ENCODE measurements around the gene RPS27L. TPM values are rescaled to one million over a fixed set of nuclear protein-coding genes. Genes with fewer than 3 reads are reported as not detected.

The RPS27L gene
- total RNA-seq, 1 experiment from 2014 or later = 166 TPM

DNA sequence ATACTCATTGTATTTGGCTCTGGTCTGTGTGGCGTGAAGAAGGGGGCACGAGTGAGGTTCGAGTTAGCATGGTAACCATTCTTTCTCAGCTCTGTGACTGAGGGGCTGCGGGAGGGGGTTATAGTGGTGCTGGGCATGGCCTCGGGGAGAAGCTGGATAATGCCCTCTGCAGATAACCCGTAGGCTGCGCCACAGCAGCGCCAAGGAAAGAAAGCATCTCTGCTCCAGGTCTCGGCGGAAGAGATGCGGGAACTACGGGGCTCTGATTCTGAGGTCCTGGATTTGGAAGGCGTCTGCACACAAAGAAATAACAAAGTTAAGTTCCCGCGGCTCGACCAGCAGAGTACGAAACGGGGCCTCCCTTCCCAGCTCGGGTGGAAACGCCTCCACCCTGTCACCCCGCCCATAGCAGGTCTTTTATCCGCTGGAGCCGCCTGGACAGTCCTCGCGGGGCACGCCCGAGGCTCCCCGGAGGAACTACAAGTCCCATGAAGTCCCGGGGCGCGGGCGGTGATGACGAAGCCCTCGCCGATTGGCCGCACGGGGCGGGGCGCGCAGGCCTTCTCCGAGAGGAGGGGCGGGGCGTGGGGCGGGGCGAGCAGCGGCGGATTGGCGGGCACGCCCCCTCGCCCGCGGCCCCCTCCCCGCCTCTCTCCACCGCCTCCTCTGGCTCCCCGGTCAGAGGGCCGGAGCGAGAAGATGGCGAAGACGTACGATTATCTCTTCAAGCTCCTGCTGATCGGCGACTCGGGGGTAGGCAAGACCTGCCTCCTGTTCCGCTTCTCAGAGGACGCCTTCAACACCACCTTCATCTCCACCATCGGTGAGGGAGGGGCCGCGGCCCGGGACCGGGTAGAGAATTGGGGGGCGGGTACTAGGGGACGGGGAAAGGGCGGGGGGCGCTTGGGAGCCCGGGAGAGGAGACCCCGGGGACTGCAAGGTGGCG is 31.9 kb upstream of the RPS27L start, which contains the start of gene RAB8B:
Gene RAB8B, plus strand, starts transcription at position 681 of the 946 bp plus-strand sequence. Its CDS starts 19 bp downstream, at position 700.
- in situ Hi-C loops (cut with HindIII; ENCODE audit: low sequenced_read_pairs) = no loop called here
- peak; percentile 97 for DNase-seq (ENCODE audit: low spot score)

DNA sequence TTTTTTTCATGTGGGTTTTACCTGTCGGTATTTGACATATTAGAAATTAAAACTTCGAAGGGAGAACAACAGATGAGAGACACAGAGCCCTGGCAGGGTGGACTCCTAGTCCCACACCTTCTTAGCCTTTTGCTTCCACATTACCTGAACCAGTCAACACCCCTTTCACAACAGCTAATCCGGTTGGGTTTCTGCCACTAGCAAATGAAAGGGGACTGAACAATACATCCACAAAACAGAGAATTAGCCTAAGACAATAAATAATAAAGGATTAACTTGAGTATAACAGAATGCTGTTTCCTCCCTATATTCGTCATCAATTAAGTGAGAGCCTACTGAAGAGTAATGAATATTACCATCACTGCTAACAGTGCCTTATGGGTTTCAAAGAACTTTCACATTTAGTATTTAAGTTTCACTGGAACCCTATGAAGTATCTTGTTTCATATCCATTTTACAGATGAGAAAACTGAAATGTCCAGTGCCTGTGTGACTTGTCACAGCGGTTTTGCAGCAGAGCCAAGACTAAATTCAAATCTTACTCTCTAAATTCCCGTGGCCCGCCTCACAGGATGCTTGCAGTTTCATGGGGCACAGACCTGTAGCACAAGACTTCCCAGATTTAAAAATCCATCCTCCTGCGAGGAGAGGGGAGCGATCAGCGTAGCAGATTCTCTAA is 31.1 kb upstream of the RPS27L start:
- in situ Hi-C loops (cut with HindIII; ENCODE audit: low sequenced_read_pairs) = no loop called here
- no peak for DNase-seq (ENCODE audit: low spot score)

DNA sequence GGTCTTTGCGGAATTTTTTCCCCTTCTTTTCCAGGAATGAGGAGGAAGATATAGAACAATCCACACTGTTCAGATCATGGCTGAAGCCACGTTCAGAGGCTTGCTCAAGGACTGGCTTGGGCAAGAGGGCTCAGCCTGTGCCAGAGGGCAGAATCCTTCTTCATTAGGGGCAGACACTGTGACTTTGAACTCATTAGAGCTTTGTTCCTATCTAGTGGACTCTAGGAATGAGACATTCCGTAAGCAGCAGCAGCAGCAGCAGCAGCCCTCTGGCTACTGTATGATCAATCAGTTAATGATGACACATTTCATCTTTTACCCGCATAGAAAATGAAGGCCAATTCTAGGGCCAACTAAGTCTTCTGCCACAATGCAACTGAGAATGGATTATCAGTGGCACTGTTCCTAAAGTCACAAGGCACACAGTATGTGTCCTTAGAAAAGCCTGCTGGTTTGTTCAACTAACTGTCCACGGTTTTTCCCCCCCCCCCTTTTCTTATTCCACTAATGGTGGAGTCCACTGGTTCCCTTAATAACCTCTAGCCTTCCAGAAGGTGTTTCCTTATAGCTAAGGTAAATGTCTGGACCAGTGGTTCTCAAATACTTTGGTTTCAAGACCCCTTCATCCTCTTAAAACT is 30.4 kb upstream of the RPS27L start:
- no peak for DNase-seq (ENCODE audit: low spot score)
- in situ Hi-C loops (cut with HindIII; ENCODE audit: low sequenced_read_pairs) = no loop called here

DNA sequence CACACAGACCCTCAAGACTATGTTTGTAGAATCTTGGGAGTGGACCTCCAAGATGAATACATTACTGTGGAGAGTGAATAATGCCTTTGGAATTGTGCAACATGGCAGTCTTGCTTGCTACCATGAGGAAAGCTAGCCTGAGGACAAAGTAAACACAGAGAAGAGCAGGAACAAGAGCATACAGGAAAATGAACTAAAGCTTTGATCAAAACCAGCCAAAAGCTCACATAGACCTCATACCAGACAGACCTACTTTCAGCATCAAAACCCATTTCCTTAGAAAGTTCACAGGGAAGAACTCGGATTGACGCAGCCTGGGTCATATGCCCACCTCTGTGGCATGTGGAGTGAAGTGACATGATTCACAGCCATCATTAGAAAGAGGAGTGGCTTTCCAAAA is 28.8 kb upstream of the RPS27L start:
- in situ Hi-C loops (cut with HindIII; ENCODE audit: low sequenced_read_pairs) = no loop called here
- DNase-seq (ENCODE audit: low spot score) = no peak

DNA sequence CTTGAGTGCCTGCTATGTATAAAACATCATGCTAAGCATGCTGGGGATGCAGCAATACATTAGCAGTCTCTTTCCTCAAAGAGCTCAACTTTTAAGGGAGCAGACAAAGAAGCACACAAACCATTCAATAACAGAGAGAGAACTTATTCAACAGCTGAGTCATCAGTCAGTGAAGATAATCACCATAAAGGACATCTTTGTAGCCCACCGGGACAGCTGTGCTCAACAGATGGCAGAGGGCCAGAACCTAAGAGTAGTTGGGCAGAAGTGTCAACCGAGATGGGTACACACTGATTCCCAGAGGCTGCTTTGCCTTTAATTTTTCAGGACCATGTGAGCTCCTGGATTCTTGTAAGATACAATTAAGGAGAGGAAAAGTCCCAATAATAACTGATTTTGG is 27.9 kb upstream of the RPS27L start:
- in situ Hi-C loops (cut with HindIII; ENCODE audit: low sequenced_read_pairs) = no loop called here
- no peak for DNase-seq (ENCODE audit: low spot score)

DNA sequence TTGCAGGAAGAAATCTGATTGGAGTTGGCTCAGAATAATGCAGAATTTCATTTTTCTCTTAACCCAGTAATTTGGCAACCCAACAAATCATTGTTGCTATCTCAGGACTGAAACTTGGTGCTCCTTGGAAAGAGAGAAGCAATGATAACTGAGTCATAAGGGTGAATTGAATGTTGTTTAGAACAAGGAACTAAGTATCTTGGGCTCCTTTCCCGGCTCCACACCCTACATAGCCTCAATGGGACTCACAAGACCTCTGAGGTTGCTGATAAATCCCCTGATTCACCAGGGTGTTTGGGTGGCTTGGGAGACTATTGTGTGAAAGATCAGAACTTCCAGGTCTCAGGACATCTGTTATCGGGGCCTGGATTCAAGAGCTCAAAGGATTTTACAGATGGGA is 24.4 kb upstream of the RPS27L start:
- in situ Hi-C loops (cut with HindIII; ENCODE audit: low sequenced_read_pairs) = no loop called here
- no peak for DNase-seq (ENCODE audit: low spot score)

DNA sequence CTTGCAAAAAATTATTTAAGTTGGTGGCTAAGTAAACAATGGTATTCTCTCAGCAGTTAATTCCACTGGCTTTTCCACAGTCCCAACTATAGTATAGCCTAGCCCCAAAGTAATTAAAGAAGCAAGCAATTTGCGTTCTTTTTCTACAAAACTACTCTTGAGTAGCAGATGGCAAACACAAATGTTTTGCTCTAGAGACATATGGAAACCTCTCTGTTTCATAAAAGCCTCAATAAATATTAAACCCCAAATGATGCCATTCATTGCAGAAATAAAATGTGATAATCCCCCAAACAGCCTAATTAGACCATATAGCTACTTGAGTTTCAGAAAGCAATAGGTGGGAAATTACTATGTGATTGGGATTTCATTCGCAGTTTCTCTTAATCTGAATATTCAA is 23.5 kb upstream of the RPS27L start:
- in situ Hi-C loops (cut with HindIII; ENCODE audit: low sequenced_read_pairs) = no loop called here
- no peak for DNase-seq (ENCODE audit: low spot score)

DNA sequence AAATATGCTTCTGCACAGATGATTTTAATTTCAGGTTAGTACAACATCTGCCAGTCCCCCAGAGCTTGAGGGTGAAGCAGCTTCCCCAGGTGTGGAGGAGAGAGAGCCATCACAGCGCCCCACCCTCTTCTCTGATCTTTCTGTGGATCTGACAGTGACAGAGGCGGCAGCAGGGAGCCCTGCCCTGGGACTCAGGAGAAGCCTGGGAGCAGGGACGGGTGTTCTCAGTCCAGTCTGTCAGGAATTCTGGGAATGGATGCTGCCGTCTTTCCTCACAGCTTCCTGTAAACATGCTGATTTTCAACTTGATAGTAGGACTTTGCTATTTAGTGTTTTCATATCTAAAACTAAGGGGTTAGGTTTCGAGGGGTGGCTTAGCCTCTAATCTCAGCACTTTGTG is 20.8 kb upstream of the RPS27L start:
- in situ Hi-C loops (cut with HindIII; ENCODE audit: low sequenced_read_pairs) = no loop called here
- no peak for DNase-seq (ENCODE audit: low spot score)

DNA sequence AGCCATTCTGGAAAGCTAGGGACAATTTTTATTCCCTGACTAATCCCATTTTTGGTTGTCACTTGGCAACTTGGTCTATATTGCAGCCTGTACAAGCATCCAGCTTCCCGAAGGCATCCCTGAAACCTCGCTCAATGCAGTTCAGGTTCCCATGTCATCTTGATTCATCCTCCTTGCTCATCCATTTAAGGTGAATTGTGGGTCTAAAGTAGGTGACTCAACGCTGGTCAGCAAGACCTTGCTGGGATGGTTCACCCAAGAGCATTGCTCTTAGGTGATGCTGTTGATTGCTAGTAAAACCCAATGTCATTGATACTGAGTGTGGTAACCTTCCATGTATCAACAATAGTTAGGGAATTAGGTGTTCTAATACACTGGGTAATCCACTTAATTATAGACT is 19.0 kb upstream of the RPS27L start:
- in situ Hi-C loops (cut with HindIII; ENCODE audit: low sequenced_read_pairs) = no loop called here

DNA sequence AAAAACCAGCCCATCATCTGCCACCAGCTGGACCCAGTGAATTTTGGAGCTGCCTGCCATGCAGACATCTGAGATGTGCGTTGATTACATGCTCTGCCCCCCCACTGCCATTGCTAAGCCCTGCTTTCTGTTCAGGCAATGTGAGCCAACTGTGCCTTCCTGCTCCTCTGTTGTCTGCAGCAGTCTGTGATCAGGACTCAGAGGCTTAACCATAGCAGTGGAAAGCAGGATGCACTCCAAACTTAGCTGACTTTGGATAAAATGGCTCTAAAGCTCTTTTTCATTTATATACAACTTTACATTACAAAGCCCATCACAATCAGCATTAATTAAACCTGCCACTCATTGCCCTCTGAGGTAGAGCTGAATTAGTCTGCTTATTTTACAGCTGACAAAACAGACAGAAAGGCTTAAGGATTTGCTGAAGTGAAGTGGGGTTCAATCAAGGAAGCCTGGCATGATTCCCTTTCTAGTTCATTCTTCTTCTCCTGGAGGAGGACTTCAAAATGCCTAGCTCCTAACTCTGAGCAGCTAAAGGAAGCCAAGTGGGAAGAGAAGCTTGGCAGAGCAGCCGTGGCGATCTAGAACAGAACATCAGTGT is 15.7 kb upstream of the RPS27L start:
- peak; percentile 50 for DNase-seq (ENCODE audit: low spot score)
- in situ Hi-C loops (cut with HindIII; ENCODE audit: low sequenced_read_pairs) = no loop called here

More for the DNA sequence above, 19.0 kb upstream of the RPS27L start:
- no peak for DNase-seq (ENCODE audit: low spot score)

DNA sequence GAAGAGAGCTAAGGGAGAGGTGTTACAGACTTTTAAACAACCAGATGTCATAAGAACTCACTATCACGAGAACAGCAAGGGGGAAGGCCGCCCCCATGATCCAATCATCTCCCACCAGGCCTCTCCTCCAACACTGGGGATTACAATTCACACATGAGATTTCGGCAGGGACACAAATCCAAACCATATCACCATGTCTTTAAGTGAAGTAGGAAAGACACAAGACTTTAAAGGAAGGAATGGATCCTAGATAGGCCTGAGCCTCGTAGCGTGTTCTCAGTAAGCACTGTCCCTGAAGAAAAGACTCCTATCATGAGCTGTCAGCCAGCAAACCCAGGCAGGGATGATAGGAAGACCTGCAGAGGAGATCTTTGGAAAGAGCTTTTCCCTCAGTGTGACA is 15.1 kb upstream of the RPS27L start:
- DNase-seq (ENCODE audit: low spot score) = no peak
- in situ Hi-C loops (cut with HindIII; ENCODE audit: low sequenced_read_pairs) = no loop called here

DNA sequence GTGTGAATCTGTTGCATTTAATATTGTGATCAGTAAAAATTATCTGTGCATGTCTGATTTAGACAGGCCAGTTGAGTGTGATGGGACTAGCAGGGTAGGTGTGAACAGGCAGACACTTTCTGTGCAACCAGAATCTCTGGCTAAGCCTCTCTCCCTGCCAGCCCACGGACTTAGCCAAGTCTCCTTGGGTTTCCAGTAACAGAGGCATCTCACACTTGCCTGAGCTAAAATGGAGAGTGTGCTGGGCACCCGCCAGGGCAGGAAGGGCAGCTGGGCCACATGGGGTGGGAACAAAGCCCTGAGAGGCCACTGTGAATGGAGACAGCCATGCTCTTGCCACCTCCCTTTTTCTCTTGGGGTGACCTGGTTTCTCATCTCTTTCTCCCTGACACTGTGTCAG is 12.5 kb upstream of the RPS27L start:
- in situ Hi-C loops (cut with HindIII; ENCODE audit: low sequenced_read_pairs) = no loop called here
- DNase-seq (ENCODE audit: low spot score) = peak; percentile 37

DNA sequence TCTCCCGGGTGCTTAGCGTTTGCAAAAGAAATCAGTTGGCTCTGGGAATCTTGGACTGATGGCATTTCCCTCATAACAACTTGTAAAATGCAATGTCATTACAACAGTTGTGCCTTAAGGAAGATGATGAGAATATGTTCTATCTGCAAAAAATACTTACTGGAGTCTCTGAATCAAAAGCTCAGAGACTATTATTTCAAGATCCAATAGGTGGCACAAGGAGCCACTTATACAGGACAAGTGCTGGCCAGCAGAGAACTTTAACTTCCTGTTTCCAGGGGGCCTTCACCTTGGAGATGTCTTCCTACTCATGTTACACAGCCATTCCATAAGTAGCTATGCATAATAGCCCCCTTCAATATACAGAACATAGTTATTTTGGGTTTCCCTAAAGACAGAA is 8.9 kb upstream of the RPS27L start:
- in situ Hi-C loops (cut with HindIII; ENCODE audit: low sequenced_read_pairs) = no loop called here
- no peak for DNase-seq (ENCODE audit: low spot score)

DNA sequence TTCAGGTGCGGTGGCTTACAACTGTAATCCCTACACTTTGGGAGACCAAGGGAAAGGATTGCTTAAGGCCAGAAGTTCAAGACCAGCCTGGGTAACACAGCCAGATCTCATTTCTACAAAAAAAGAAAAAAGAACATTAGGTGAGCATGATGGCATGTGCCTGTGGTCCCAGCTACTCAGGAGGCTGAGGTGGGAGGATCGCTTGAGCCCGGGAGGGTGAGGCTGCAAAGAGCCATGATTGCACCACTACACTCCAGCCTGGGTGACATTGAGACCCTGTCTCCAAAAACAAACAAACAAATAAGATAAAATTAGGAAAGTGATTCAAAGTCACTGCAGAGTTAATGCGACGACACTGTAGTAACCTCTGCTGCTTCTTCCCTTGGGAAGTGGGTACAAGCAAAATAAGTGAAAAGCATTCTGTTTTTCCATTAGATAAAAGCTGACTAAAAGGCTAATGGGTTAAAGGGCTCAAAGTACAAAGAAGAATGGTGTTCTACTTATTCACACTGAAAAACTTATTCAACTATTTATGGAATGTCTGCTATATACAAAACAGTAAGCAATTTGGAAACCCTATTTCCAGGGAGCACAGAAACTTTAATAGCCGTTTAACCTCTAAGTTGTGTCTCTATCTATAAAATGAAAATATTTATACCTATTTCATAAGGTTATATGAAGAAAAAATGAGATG is 8.0 kb upstream of the RPS27L start:
- in situ Hi-C loops (cut with HindIII; ENCODE audit: low sequenced_read_pairs) = no loop called here
- DNase-seq (ENCODE audit: low spot score) = no peak

DNA sequence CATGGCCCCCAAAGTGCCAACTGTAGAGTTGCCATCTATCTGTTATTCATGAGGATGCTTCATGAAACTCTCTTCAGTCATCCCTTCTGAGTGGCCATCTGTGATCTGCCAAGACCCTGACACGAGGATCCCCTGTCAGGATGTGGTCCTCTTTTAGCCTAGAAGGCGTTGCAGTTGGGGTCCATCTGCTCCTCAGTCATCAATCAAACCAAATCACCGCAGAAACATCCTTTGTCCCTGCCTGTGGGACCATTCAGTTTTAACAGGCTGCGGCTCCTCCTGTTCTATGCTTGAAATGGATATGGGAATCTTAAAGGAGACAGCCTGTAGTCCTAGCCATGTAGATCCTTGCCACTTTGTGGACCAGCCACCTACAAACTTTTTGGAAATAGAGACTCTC is 5.9 kb upstream of the RPS27L start:
- in situ Hi-C loops (cut with HindIII; ENCODE audit: low sequenced_read_pairs) = no loop called here
- no peak for DNase-seq (ENCODE audit: low spot score)

DNA sequence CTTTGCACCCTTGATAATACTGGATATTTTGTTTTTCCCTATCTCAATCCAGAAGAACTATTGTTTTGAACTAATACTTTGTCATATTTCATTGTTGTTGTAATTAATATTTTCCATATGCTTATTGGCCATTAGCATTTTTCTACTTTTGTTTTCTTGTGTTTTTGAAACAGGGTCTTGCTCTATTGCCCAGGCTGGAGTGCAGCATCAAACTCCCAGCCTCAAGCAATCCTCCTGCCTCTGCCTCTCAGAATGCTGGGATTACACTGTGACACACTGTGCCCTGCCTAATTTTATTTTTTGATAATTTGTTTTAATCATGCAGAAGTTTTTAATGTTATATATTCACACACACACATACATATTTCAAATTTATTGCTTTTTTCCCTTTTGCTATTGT is 3.4 kb upstream of the RPS27L start:
- in situ Hi-C loops (cut with HindIII; ENCODE audit: low sequenced_read_pairs) = no loop called here
- DNase-seq (ENCODE audit: low spot score) = no peak

DNA sequence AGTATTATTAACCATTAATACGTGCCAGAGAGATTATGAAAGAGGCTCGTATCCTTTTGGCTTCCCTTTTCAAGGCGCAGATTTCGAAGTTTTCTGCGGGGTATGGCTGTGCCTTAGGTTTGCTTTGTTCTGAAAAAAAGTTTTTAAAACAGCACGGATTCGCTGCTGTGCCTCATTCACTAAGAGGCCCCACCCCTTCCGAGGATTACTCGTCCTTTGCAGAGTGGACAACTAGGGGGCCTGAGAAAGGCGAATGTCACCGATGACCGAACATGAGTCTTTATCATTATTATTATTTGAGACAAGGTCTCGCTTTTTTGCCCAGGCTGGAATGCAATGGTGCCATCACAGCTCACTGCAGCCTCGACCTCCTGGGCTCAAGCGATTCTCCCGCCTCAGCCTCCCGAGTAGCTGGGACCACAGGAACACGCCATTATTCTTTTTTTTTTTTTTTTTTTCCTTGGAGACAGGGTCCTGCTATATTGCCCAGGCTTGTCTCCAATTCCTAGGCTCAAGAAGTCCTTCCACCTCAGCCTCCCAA is 684 bp upstream of the RPS27L start:
- peak; percentile 66 for DNase-seq (ENCODE audit: low spot score)
- in situ Hi-C loops (cut with HindIII; ENCODE audit: low sequenced_read_pairs) = no loop called here

DNA sequence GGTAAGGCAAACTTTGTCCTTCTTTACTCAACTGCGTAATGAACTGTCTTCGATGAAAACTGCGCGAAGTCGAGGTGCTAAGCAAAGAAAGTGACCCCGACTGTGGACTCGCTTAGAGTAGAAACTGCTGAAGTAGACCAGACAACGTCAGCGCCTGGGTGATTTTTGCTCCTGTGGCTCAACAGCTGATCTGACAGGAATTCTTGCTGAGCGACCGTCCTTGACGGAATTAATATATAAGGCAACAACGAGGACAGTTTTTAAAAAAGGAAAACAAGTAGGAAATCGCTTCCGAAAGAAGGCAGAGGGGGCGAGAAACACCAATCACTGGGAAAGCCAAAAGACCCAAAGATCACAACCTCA is 541 bp downstream of the RPS27L start:
- in situ Hi-C loops (cut with HindIII; ENCODE audit: low sequenced_read_pairs) = no loop called here
- peak; percentile 57 for DNase-seq (ENCODE audit: low spot score)
